Measurements from ENCODE around the gene FAM76A. TPM values are rescaled to one million over a fixed set of nuclear protein-coding genes. Genes with fewer than 3 reads are reported as not detected.
"Not testable (repeated sequence)": the region's sequence is repeated elsewhere in the genome, so short reads cannot be mapped to it uniquely, and the experiment has no call there.

Gene FAM76A
- total RNA-seq, 1 donor from 2014 or later = 6.1 TPM

GRCh38 chr1:27687906-27688305 lies 37.9 kb upstream of the FAM76A start:
- Mint-ChIP-seq H3K9me3 (ENCODE audit: unreplicated experiment) (peaks cover 4% of the 10 kb centered on the region), H3K4me3 (ENCODE audit: unreplicated experiment) (no peak overlapping the region), H3K27me3 (ENCODE audit: low read depth, unreplicated experiment) (peaks cover 17% of the 10 kb centered on the region), H3K27ac (ENCODE audit: unreplicated experiment) (no peak overlapping the region), H3K4me1 (ENCODE audit: low read depth, unreplicated experiment) (peaks cover 7% of the 10 kb centered on the region), H3K36me3 (ENCODE audit: low read depth, unreplicated experiment) (peaks cover 3% of the 10 kb centered on the region)
- DNase-seq (ENCODE audit: low read depth) (no peak), FAIRE-seq (no peak)
- no peak overlapping the region for H3K9ac ChIP-seq (ENCODE audit: low read length)
- no peak overlapping the region for H3K4me3 ChIP-seq (ENCODE audit: insufficient read depth, low read depth, low read length)
- H2AFZ ChIP-seq (ENCODE audit: low read depth, low read length) = no peak overlapping the region
- H3K4me2 ChIP-seq (ENCODE audit: low read length) = no peak overlapping the region
- no peaks in the 10 kb centered on the region for H3K79me2 ChIP-seq (ENCODE audit: insufficient read depth, low read length)
- peaks cover 14% of the 10 kb centered on the region for H3K27me3 ChIP-seq (ENCODE audit: insufficient read depth, low read length)
- TF ChIP-seq CTCF (IDR thresholded peaks at IDR 0.05; ENCODE audit: insufficient read depth, low read depth, low read length) (no peak), EZH2 (IDR thresholded peaks at IDR 0.05; ENCODE audit: insufficient read depth, low read length) (no peak)
- H3K4me1 ChIP-seq (ENCODE audit: insufficient read depth, low read length) = peaks cover 11% of the 10 kb centered on the region
- no peak overlapping the region for H3K27ac ChIP-seq (ENCODE audit: low read depth, low read length)
- no peaks in the 10 kb centered on the region for H4K20me1 ChIP-seq (ENCODE audit: insufficient read depth, low read length)
- H3K9me3 ChIP-seq (ENCODE audit: insufficient read depth, low read depth, low read length) = no peaks in the 10 kb centered on the region
- H3K36me3 ChIP-seq (ENCODE audit: insufficient read depth, low read length) = no peaks in the 10 kb centered on the region

GRCh38 chr1:27689423-27690173 lies 36.2 kb upstream of the FAM76A start:
- TF ChIP-seq EZH2 (IDR thresholded peaks at IDR 0.05; ENCODE audit: insufficient read depth, low read length) = no peak
- no peak for TF ChIP-seq CTCF (IDR thresholded peaks at IDR 0.05; ENCODE audit: insufficient read depth, low read depth, low read length)
- peak overlapping the region; percentile 46 for H3K4me2 ChIP-seq (ENCODE audit: low read length)
- peak overlapping the region; percentile 39 for H2AFZ ChIP-seq (ENCODE audit: low read depth, low read length)

GRCh38 chr1:27690183-27690582 lies 35.6 kb upstream of the FAM76A start:
- H3K4me1 ChIP-seq (ENCODE audit: insufficient read depth, low read length) = peaks cover 11% of the 10 kb centered on the region
- no peaks in the 10 kb centered on the region for H3K79me2 ChIP-seq (ENCODE audit: insufficient read depth, low read length)
- no peak overlapping the region for H3K9ac ChIP-seq (ENCODE audit: low read length)
- H3K27me3 ChIP-seq (ENCODE audit: insufficient read depth, low read length) = peaks cover 10% of the 10 kb centered on the region
- H3K27ac Mint-ChIP-seq (ENCODE audit: unreplicated experiment) = no peak overlapping the region
- H3K4me3 ChIP-seq (ENCODE audit: insufficient read depth, low read depth, low read length) = no peak overlapping the region
- no peak overlapping the region for H3K4me3 Mint-ChIP-seq (ENCODE audit: unreplicated experiment)
- H3K9me3 ChIP-seq (ENCODE audit: insufficient read depth, low read depth, low read length) = no peaks in the 10 kb centered on the region
- no peak for DNase-seq (ENCODE audit: low read depth)
- no peaks in the 10 kb centered on the region for H3K36me3 ChIP-seq (ENCODE audit: insufficient read depth, low read length)
- TF ChIP-seq CTCF (IDR thresholded peaks at IDR 0.05; ENCODE audit: insufficient read depth, low read depth, low read length) (no peak), EZH2 (IDR thresholded peaks at IDR 0.05; ENCODE audit: insufficient read depth, low read length) (no peak)
- no peak for FAIRE-seq
- peak overlapping the region; percentile 46 for H3K4me2 ChIP-seq (ENCODE audit: low read length)
- no peak overlapping the region for H3K27ac ChIP-seq (ENCODE audit: low read depth, low read length)
- peaks cover 7% of the 10 kb centered on the region for H3K4me1 Mint-ChIP-seq (ENCODE audit: low read depth, unreplicated experiment)
- H3K9me3 Mint-ChIP-seq (ENCODE audit: unreplicated experiment) = peaks cover 3% of the 10 kb centered on the region
- H3K36me3 Mint-ChIP-seq (ENCODE audit: low read depth, unreplicated experiment) = no peaks in the 10 kb centered on the region
- H4K20me1 ChIP-seq (ENCODE audit: insufficient read depth, low read length) = no peaks in the 10 kb centered on the region
- H3K27me3 Mint-ChIP-seq (ENCODE audit: low read depth, unreplicated experiment) = peaks cover 10% of the 10 kb centered on the region
- no peak overlapping the region for H2AFZ ChIP-seq (ENCODE audit: low read depth, low read length)

More at GRCh38 chr1:27689423-27690173, 36.2 kb upstream of the FAM76A start:
- H3K4me1 ChIP-seq (ENCODE audit: insufficient read depth, low read length) = peaks cover 11% of the 10 kb centered on the region
- Mint-ChIP-seq H3K27me3 (ENCODE audit: low read depth, unreplicated experiment) (peaks cover 13% of the 10 kb centered on the region), H3K4me3 (ENCODE audit: unreplicated experiment) (no peak overlapping the region), H3K36me3 (ENCODE audit: low read depth, unreplicated experiment) (no peaks in the 10 kb centered on the region), H3K9me3 (ENCODE audit: unreplicated experiment) (peaks cover 5% of the 10 kb centered on the region), H3K27ac (ENCODE audit: unreplicated experiment) (peak overlapping the region; percentile 55), H3K4me1 (ENCODE audit: low read depth, unreplicated experiment) (peaks cover 7% of the 10 kb centered on the region)
- H3K79me2 ChIP-seq (ENCODE audit: insufficient read depth, low read length) = no peaks in the 10 kb centered on the region
- H4K20me1 ChIP-seq (ENCODE audit: insufficient read depth, low read length) = no peaks in the 10 kb centered on the region
- peaks cover 10% of the 10 kb centered on the region for H3K27me3 ChIP-seq (ENCODE audit: insufficient read depth, low read length)
- no peaks in the 10 kb centered on the region for H3K9me3 ChIP-seq (ENCODE audit: insufficient read depth, low read depth, low read length)
- peak; percentile 78 for FAIRE-seq
- H3K36me3 ChIP-seq (ENCODE audit: insufficient read depth, low read length) = no peaks in the 10 kb centered on the region
- H3K4me3 ChIP-seq (ENCODE audit: insufficient read depth, low read depth, low read length) = no peak overlapping the region
- DNase-seq (ENCODE audit: low read depth) = peak; percentile 78
- no peak overlapping the region for H3K9ac ChIP-seq (ENCODE audit: low read length)
- H3K27ac ChIP-seq (ENCODE audit: low read depth, low read length) = no peak overlapping the region

GRCh38 chr1:27696835-27697234 lies 28.9 kb upstream of the FAM76A start:
- H4K20me1 ChIP-seq (ENCODE audit: insufficient read depth, low read length); FAIRE-seq; H3K27me3 Mint-ChIP-seq (ENCODE audit: low read depth, unreplicated experiment); H3K27ac Mint-ChIP-seq (ENCODE audit: unreplicated experiment); H3K9me3 Mint-ChIP-seq (ENCODE audit: unreplicated experiment); H3K4me3 ChIP-seq (ENCODE audit: insufficient read depth, low read depth, low read length); H3K36me3 ChIP-seq (ENCODE audit: insufficient read depth, low read length); H2AFZ ChIP-seq (ENCODE audit: low read depth, low read length); DNase-seq (ENCODE audit: low read depth); H3K4me2 ChIP-seq (ENCODE audit: low read length); H3K9me3 ChIP-seq (ENCODE audit: insufficient read depth, low read depth, low read length); H3K36me3 Mint-ChIP-seq (ENCODE audit: low read depth, unreplicated experiment); H3K9ac ChIP-seq (ENCODE audit: low read length); H3K27me3 ChIP-seq (ENCODE audit: insufficient read depth, low read length); H3K27ac ChIP-seq (ENCODE audit: low read depth, low read length); H3K4me1 Mint-ChIP-seq (ENCODE audit: low read depth, unreplicated experiment); H3K4me3 Mint-ChIP-seq (ENCODE audit: unreplicated experiment); H3K4me1 ChIP-seq (ENCODE audit: insufficient read depth, low read length); H3K79me2 ChIP-seq (ENCODE audit: insufficient read depth, low read length): not testable (repeated sequence)
